Epithelial cell of proximal tubule (primary cell): Measurements from ENCODE around the gene ZKSCAN8. TPM values are rescaled to one million over a fixed set of nuclear protein-coding genes. Genes with fewer than 3 reads are reported as not detected.
A peak's percentile ranks its signal among the peaks of the same experiment; 100 is the strongest.

ENCODE experiments used
- DNase-seq: peaks from one replicate; pipeline ENCODE4 v3.0.0-alpha.2; 2011; ENCODE audit warnings: low read depth
- H3K4me3 ChIP-seq: 2 replicates; pipeline ENCODE4 v1.5.1; 2011; ENCODE audit warnings: low read depth, mild to moderate bottlenecking, low read length
- total RNA-seq: library from RNA; depleted of rRNA; stranded (reverse); fragments of >200 nt; gene quantifications from 2 replicates; pipeline ENCODE4 v1.2.3, GENCODE V29; 2015
- TF ChIP-seq, protein P1 (sequence below): conservative IDR thresholded peaks from 2 replicates; pipeline ENCODE4 v1.5.1; 2012; ENCODE audit warnings: low read depth, mild to moderate bottlenecking, low read length

Gene ZKSCAN8
- total RNA-seq, 1 donor from 2014 or later = 8.4 TPM

DNA sequence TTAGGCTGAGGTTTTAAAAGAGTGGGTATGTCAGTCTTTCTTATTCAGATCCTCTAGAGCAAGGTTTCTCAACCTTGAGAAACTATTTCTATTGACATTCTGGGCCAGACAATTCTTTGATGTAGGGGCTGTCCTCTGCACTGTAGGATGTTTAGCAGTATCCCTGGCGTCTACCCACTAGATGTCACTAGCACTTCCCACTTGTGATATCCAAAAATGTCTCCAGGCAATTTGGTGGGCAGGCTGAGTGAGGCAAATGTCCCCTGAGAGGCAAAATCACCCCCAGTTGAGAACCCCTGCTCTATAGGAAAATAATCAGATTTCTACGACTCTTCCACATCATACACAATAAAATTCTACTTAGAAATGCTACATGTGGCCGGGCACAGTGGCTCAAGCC is 7.7 kb upstream of the ZKSCAN8 start:
- no peak overlapping the region for H3K4me3 ChIP-seq
- TF ChIP-seq, protein P1, sequence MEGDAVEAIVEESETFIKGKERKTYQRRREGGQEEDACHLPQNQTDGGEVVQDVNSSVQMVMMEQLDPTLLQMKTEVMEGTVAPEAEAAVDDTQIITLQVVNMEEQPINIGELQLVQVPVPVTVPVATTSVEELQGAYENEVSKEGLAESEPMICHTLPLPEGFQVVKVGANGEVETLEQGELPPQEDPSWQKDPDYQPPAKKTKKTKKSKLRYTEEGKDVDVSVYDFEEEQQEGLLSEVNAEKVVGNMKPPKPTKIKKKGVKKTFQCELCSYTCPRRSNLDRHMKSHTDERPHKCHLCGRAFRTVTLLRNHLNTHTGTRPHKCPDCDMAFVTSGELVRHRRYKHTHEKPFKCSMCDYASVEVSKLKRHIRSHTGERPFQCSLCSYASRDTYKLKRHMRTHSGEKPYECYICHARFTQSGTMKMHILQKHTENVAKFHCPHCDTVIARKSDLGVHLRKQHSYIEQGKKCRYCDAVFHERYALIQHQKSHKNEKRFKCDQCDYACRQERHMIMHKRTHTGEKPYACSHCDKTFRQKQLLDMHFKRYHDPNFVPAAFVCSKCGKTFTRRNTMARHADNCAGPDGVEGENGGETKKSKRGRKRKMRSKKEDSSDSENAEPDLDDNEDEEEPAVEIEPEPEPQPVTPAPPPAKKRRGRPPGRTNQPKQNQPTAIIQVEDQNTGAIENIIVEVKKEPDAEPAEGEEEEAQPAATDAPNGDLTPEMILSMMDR = peak; percentile 63
- DNase-seq = no peak

DNA sequence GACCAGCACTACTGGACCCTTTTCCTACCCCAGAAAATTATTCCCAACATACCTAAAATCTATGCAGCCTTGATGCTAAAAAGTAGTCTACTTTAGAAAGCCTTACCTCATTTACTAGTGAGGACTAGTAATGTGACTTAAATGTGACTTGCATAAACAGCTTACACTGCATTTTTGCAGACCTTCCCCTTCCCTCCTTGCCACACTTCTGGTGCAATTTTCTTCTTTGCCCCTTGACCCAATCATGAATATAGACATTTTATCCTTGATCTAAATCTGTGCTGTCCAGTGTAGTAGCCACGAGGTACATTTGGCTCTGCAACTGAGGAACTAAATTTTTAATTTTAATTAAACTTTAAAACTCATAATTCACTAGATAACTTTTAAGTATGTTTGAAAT is 7.0 kb upstream of the ZKSCAN8 start:
- no peak for DNase-seq
- no peak overlapping the region for H3K4me3 ChIP-seq
- TF ChIP-seq, protein P1 = no peak

DNA sequence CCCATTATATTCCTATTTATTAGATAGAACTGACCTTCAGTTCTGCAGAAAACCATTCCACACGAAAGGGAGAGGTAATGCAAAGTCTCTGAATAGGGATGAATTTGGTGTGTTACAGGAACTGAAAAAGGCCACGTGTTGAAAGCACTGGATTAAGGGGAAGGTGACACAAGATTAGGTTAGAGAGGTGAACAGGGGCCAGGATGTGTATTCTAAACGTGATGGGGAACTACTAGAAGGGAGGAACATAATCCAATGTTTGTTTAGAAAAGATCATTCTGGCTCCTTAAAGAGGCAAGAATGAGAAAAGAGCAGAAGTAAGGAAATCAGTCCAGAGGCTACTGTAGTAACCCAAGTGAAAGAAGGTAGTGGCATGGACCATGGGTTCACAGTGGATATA is 6.3 kb upstream of the ZKSCAN8 start:
- H3K4me3 ChIP-seq = peak overlapping the region; percentile 88

DNA sequence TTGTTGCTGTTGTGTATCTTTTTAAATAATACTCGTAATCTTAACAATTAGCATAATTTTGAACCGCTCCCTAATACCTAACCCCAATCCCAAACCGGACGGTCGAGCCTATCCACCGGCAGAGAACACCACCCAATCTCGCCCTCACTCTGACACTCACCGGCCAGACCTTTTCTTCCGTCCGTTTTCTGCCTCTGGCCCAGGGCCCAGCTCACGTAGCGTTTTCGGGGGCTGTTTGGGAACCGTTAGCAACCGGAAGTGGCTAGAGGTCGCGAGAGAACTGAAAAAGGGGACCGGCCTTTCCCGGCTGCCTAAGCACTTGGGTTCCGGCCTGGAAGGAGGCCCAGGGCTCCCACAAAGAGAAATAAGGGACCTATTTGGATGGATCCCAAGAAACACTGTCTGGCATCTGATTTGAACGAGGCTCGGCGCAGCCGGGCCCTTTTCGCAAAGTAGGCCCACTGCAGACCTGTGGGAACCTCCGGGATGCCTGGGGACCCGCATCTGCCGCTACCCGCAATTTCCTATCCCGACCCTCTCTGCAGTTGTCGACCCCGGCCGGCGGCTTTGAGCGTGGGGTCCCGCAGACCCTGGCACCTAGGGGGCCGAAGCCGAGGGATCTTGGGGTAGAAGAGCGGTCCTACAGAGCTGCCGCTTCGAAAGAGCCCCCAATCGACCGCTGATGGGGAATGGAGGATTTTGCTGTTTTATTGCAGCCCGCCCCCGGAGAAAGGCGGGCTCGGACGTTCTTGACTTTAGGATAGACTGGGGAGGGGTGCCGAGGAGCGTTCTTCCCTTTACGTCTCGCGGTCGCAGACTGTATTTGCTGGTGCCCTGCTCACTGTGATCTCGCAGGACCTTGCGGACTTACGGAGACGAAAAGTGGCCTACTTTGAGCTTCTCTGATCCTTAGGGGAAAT is 4.8 kb upstream of the ZKSCAN8 start:
- H3K4me3 ChIP-seq = peak overlapping the region; percentile 88
- TF ChIP-seq, protein P1 = no peak
- DNase-seq = peak; percentile 63

More for the DNA sequence above, 6.3 kb upstream of the ZKSCAN8 start:
- TF ChIP-seq, protein P1 = no peak
- DNase-seq = no peak

DNA sequence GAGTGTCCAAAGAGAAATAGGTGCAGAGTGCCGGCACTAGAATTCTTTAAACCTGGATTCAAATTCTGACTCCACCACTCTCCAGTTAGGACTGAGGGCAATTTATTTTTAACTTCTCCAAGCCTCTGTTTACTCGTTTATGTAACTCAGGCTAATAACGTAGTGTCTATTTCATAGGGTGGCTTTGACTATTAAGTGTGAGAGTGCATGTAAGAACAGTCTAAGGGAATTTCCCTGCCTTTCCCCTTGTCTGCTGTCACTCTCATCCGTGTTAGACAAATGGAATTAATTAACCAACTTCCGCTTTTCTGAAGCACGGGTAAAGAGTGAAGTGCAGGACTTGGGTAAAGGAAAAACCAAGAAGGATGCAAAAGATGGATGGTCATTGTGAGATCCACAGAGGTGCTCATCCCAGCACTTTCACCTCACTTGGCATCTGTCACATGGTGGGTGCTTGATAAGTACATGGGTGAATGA is 4.1 kb upstream of the ZKSCAN8 start:
- TF ChIP-seq, protein P1 = no peak
- peak; percentile 47 for DNase-seq
- H3K4me3 ChIP-seq = peak overlapping the region; percentile 88

DNA sequence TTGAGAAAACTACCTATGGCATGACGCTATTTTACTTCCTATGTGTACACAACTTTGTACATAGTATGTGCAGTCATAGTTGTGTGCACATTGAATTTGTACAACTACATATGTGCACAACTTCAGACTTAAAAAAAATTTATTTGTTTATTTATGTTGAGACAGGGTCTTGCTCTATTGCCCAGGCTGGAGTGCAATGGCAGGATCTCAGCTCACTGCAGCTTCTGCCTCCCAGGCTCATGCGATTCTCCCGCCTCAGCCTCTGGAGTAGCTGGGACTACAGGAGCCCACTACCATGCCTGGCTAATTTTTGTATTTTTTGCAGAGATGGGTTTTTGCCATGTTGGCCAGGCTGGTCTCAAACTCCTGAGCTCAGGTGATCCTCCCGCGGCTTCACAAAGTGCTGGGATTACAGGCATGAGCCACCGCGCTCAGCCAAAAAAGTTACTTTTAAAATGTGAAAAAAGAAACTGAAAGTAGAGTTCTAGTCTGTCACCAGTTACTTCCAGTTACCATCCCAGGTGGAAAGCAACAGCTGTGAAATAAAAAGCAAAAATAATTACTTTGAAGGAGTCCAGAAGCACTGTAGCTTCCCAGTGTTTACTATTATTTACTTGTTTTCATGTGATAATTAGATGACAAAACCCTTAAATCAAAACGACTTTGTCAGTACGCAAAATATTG is 1.7 kb upstream of the ZKSCAN8 start:
- TF ChIP-seq, protein P1 = no peak
- no peak overlapping the region for H3K4me3 ChIP-seq
- no peak for DNase-seq
